Activated T-helper 2 cell treated with anti-CD3 and anti-CD28 coated beads, Interferon-gamma antibody, Interleukin-2, Interleukin-4, amounts not matched to agents 10 μg/mL and 5 μg/mL and 100 μg/mL, durations not matched to agents 14 hours and 24 hours and 36 hours (primary cell): Measurements from ENCODE around the gene PTGR3. TPM values are rescaled to one million over a fixed set of nuclear protein-coding genes. Genes with fewer than 3 reads are reported as not detected.

Experiments
- DNase-seq: peaks from one replicate; pipeline ENCODE4 v3.0.0; 2021; ENCODE audit warnings: low spot score
- H3K27ac Mint-ChIP-seq: one replicate; pipeline ENCODE4 v1.8.0; 2021; ENCODE audit warnings: mixed read lengths
- H3K27me3 Mint-ChIP-seq: one replicate; pipeline ENCODE4 v1.8.0; 2021; ENCODE audit warnings: low read depth, mixed read lengths
- H3K36me3 Mint-ChIP-seq: one replicate; pipeline ENCODE4 v1.8.0; 2021; ENCODE audit warnings: low read depth, mixed read lengths
- H3K4me1 Mint-ChIP-seq: one replicate; pipeline ENCODE4 v1.8.0; 2021; ENCODE audit warnings: low read depth, mixed read lengths
- H3K4me3 Mint-ChIP-seq: one replicate; pipeline ENCODE4 v1.8.0; 2021; ENCODE audit warnings: low read depth, mild to moderate bottlenecking, moderate library complexity, mixed read lengths
- H3K9me3 Mint-ChIP-seq: one replicate; pipeline ENCODE4 v1.8.0; 2021; ENCODE audit warnings: mixed read lengths
- intact Hi-C: fragments of 100-400 bp; cut with micrococcal nuclease; formaldehyde crosslinking; loops from one replicate; pipeline ENCODE4 v1.15.1; 2023
- total RNA-seq: library from RNA; stranded (reverse); gene quantifications from 2 replicates; pipeline ENCODE4 v1.2.3, GENCODE V29; 2022

Gene PTGR3
- total RNA-seq, 1 donor from 2014 or later = 26.0 TPM

GRCh38 chr18:75247611-75248421 is 38.9 kb upstream of the PTGR3 start:
- intact Hi-C loops = loop anchor here (2.0 kb wide), 1 partner anchor 39 kb away; the partner anchor contains the start of gene PTGR3
- Mint-ChIP-seq H3K4me1 (peaks cover 35% of the 10 kb centered on the region), H3K36me3 (no peaks in the 10 kb centered on the region), H3K27ac (peak overlapping the region; percentile 52), H3K27me3 (no peaks in the 10 kb centered on the region), H3K4me3 (peak overlapping the region; percentile 79), H3K9me3 (no peaks in the 10 kb centered on the region)
- no peak for DNase-seq

GRCh38 chr18:75246721-75247610 is 38.0 kb upstream of the PTGR3 start:
- Mint-ChIP-seq H3K4me1 (peaks cover 35% of the 10 kb centered on the region), H3K27me3 (no peaks in the 10 kb centered on the region), H3K27ac (peak overlapping the region; percentile 52), H3K36me3 (no peaks in the 10 kb centered on the region), H3K4me3 (peak overlapping the region; percentile 79), H3K9me3 (no peaks in the 10 kb centered on the region)
- DNase-seq = no peak
- intact Hi-C loops = loop anchor here (2.0 kb wide), 1 partner anchor 38 kb away; the partner anchor contains the start of gene PTGR3

- H3K27me3 Mint-ChIP-seq = no peaks in the 10 kb centered on the region
- no peak overlapping the region for H3K27ac Mint-ChIP-seq
- H3K4me3 Mint-ChIP-seq = no peak overlapping the region
- no peaks in the 10 kb centered on the region for H3K9me3 Mint-ChIP-seq
- H3K36me3 Mint-ChIP-seq = no peaks in the 10 kb centered on the region
- peaks cover 33% of the 10 kb centered on the region for H3K4me1 Mint-ChIP-seq
- DNase-seq = no peak
- intact Hi-C loops = no loop called here
Observed at GRCh38 chr18:75244351-75245313, 35.7 kb upstream of the PTGR3 start.

GRCh38 chr18:75241705-75242104 is 32.8 kb upstream of the PTGR3 start:
- peaks cover 3% of the 10 kb centered on the region for H3K36me3 Mint-ChIP-seq
- intact Hi-C loops = no loop called here
- no peaks in the 10 kb centered on the region for H3K9me3 Mint-ChIP-seq
- peaks cover 15% of the 10 kb centered on the region for H3K4me1 Mint-ChIP-seq
- H3K27ac Mint-ChIP-seq = no peak overlapping the region
- no peaks in the 10 kb centered on the region for H3K27me3 Mint-ChIP-seq
- no peak for DNase-seq
- no peak overlapping the region for H3K4me3 Mint-ChIP-seq

GRCh38 chr18:75240433-75240832 is 31.5 kb upstream of the PTGR3 start:
- no peak for DNase-seq
- peaks cover 3% of the 10 kb centered on the region for H3K36me3 Mint-ChIP-seq
- peaks cover 4% of the 10 kb centered on the region for H3K4me1 Mint-ChIP-seq
- H3K27ac Mint-ChIP-seq = no peak overlapping the region
- no peak overlapping the region for H3K4me3 Mint-ChIP-seq
- H3K9me3 Mint-ChIP-seq = no peaks in the 10 kb centered on the region
- intact Hi-C loops = no loop called here
- no peaks in the 10 kb centered on the region for H3K27me3 Mint-ChIP-seq

GRCh38 chr18:75238786-75239185 is 29.8 kb upstream of the PTGR3 start:
- Mint-ChIP-seq H3K4me1 (peaks cover 3% of the 10 kb centered on the region), H3K27me3 (no peaks in the 10 kb centered on the region), H3K27ac (no peak overlapping the region), H3K4me3 (no peak overlapping the region), H3K9me3 (no peaks in the 10 kb centered on the region), H3K36me3 (peaks cover 3% of the 10 kb centered on the region)
- intact Hi-C loops = no loop called here
- DNase-seq = no peak

GRCh38 chr18:75238100-75238499 is 29.2 kb upstream of the PTGR3 start:
- H3K4me1 Mint-ChIP-seq = peaks cover 3% of the 10 kb centered on the region
- intact Hi-C loops = no loop called here
- no peak for DNase-seq

GRCh38 chr18:75235896-75236295 is 27.0 kb upstream of the PTGR3 start:
- Mint-ChIP-seq H3K4me1 (peaks cover 3% of the 10 kb centered on the region), H3K27me3 (no peaks in the 10 kb centered on the region), H3K9me3 (no peaks in the 10 kb centered on the region)

More at GRCh38 chr18:75238100-75238499, 29.2 kb upstream of the PTGR3 start:
- Mint-ChIP-seq H3K9me3 (no peaks in the 10 kb centered on the region), H3K4me3 (no peak overlapping the region), H3K27me3 (no peaks in the 10 kb centered on the region), H3K36me3 (peaks cover 3% of the 10 kb centered on the region), H3K27ac (no peak overlapping the region)

GRCh38 chr18:75234901-75235300 is 26.0 kb upstream of the PTGR3 start:
- Mint-ChIP-seq H3K9me3 (no peaks in the 10 kb centered on the region), H3K4me3 (no peak overlapping the region), H3K36me3 (peaks cover 3% of the 10 kb centered on the region), H3K27me3 (no peaks in the 10 kb centered on the region), H3K4me1 (peaks cover 2% of the 10 kb centered on the region), H3K27ac (no peak overlapping the region)
- intact Hi-C loops = no loop called here
- DNase-seq = no peak

More at GRCh38 chr18:75235896-75236295, 27.0 kb upstream of the PTGR3 start:
- Mint-ChIP-seq H3K36me3 (peaks cover 3% of the 10 kb centered on the region), H3K4me3 (no peak overlapping the region), H3K27ac (no peak overlapping the region)
- intact Hi-C loops = no loop called here
- DNase-seq = no peak

GRCh38 chr18:75231053-75231406 is 22.1 kb upstream of the PTGR3 start:
- H3K4me3 Mint-ChIP-seq = no peak overlapping the region
- H3K9me3 Mint-ChIP-seq = no peaks in the 10 kb centered on the region
- H3K27me3 Mint-ChIP-seq = no peaks in the 10 kb centered on the region
- no peak overlapping the region for H3K27ac Mint-ChIP-seq
- H3K36me3 Mint-ChIP-seq = no peaks in the 10 kb centered on the region
- H3K4me1 Mint-ChIP-seq = peaks cover 8% of the 10 kb centered on the region
- intact Hi-C loops = no loop called here
- no peak for DNase-seq

- peaks cover 8% of the 10 kb centered on the region for H3K4me1 Mint-ChIP-seq
- H3K36me3 Mint-ChIP-seq = no peaks in the 10 kb centered on the region
- H3K27ac Mint-ChIP-seq = no peak overlapping the region
- intact Hi-C loops = no loop called here
- no peaks in the 10 kb centered on the region for H3K9me3 Mint-ChIP-seq
- H3K4me3 Mint-ChIP-seq = no peak overlapping the region
- H3K27me3 Mint-ChIP-seq = no peaks in the 10 kb centered on the region
- DNase-seq = no peak
Observed at GRCh38 chr18:75230163-75231052, 21.5 kb upstream of the PTGR3 start.
